ENCODE data around the gene GNL2. TPM values are rescaled to one million over a fixed set of nuclear protein-coding genes. Genes with fewer than 3 reads are reported as not detected.

GNL2 gene
- total and polyA plus RNA-seq, 11 donors: 19.4 to 76.7 (median 25.1) TPM

DNA sequence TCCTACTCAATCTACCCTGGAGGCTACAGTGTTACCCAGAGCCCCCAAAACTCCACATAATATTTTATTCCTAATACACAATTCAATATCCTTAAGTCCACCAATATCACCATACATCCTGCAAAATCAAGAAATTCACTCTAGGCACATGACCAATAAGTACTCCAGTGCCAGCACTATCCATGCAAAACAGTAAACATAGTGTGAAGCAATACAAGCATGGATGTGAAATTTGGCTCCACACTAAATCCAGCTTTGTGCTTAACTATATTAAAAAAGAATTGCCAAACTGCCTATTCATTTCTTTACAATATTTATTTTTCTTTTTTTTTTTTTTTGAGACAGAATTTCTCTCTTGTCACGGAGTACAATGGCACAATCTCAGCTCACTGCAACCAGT lies 78.2 kb downstream of the GNL2 start:
- TF ChIP-seq POLR2A (IDR thresholded peaks at IDR 0.05): no peak
- TF ChIP-seq, protein P1, sequence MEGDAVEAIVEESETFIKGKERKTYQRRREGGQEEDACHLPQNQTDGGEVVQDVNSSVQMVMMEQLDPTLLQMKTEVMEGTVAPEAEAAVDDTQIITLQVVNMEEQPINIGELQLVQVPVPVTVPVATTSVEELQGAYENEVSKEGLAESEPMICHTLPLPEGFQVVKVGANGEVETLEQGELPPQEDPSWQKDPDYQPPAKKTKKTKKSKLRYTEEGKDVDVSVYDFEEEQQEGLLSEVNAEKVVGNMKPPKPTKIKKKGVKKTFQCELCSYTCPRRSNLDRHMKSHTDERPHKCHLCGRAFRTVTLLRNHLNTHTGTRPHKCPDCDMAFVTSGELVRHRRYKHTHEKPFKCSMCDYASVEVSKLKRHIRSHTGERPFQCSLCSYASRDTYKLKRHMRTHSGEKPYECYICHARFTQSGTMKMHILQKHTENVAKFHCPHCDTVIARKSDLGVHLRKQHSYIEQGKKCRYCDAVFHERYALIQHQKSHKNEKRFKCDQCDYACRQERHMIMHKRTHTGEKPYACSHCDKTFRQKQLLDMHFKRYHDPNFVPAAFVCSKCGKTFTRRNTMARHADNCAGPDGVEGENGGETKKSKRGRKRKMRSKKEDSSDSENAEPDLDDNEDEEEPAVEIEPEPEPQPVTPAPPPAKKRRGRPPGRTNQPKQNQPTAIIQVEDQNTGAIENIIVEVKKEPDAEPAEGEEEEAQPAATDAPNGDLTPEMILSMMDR (IDR thresholded peaks at IDR 0.05): no peak
- peaks cover 0 to 21% (median 16%) of the 10 kb centered on the region in 12 donors for H3K4me1 ChIP-seq
- no peaks in the 10 kb centered on the region for H3K27me3 ChIP-seq
- ATAC-seq (no peak), DNase-seq (no peak)
- no peak overlapping the region for H3K4me3 ChIP-seq
- no peak overlapping the region for H3K27ac ChIP-seq
- no peaks in the 10 kb centered on the region for H3K9me3 ChIP-seq
- intact Hi-C loops (cut with DNase I): loop anchor here in 1 of 10 donors (5.0 kb wide), 1 partner anchor 35 kb away; the partner anchor contains the start of gene SNIP1
- peaks cover 0 to 7% (median 5%) of the 10 kb centered on the region in 9 donors for H3K36me3 ChIP-seq
- WGBS, 4 donors: 92 to 100% (median 97%) methylated on average over 1 of the region's 1 CpG

Other genes with a start within 250 kb of the GNL2 start
- 1 to 10 TPM; 1.8 to 8.5 (median 4.5) TPM for gene ZC3H12A, start 121.4 kb downstream of the GNL2 start, total RNA-seq
- gene ZC3H12A, start 121.4 kb downstream of the GNL2 start, polyA plus RNA-seq: 1 to 10 TPM; 2.4 to 6.7 TPM
- 10 to 100 TPM; 28.9 to 51.3 (median 39.6) TPM for gene MEAF6, start 81.2 kb downstream of the GNL2 start, total RNA-seq
- gene MEAF6, start 81.2 kb downstream of the GNL2 start, polyA plus RNA-seq: 10 to 100 TPM; 27.4 to 55.7 TPM
- 10 to 100 TPM in 2 of 9 donors, 1 to 10 TPM in 7; 6.8 to 11.2 (median 9.0) TPM for gene SNIP1, start 41.6 kb downstream of the GNL2 start, total RNA-seq
- 1 to 10 TPM; 3.0 to 6.9 TPM for gene SNIP1, start 41.6 kb downstream of the GNL2 start, polyA plus RNA-seq
- 10 to 100 TPM in 1 of 9 donors, 1 to 10 TPM in 8; 2.0 to 12.5 (median 3.3) TPM for gene DNALI1, start 39.0 kb downstream of the GNL2 start, total RNA-seq
- 1 to 10 TPM; 1.9 to 5.2 TPM for gene DNALI1, start 39.0 kb downstream of the GNL2 start, polyA plus RNA-seq
- 10 to 100 TPM in 1 of 9 donors, not detected in 8; 13.2 TPM for gene RSPO1, start 39.0 kb upstream of the GNL2 start, total RNA-seq
- not detected for gene RSPO1, start 39.0 kb upstream of the GNL2 start, polyA plus RNA-seq
- 1 to 10 TPM in 1 of 9 donors, under 1 TPM in 7, not detected in 1; 0.12 to 5.0 (median 0.36) TPM for gene CDCA8, start 96.6 kb upstream of the GNL2 start, total RNA-seq
- gene CDCA8, start 96.6 kb upstream of the GNL2 start, polyA plus RNA-seq: under 1 TPM; 0.30 to 0.51 TPM
- under 1 TPM in 4 of 9 donors, not detected in 5; 0.05 to 0.60 (median 0.13) TPM for gene EPHA10, start 169.2 kb upstream of the GNL2 start, total RNA-seq
- gene EPHA10, start 169.2 kb upstream of the GNL2 start, polyA plus RNA-seq: under 1 TPM; 0.01 to 0.11 TPM
- gene MANEAL, start 197.9 kb upstream of the GNL2 start, total RNA-seq: 1 to 10 TPM in 5 of 9 donors, under 1 TPM in 4; 0.63 to 2.9 (median 1.1) TPM
- under 1 TPM; 0.53 to 0.97 TPM for gene MANEAL, start 197.9 kb upstream of the GNL2 start, polyA plus RNA-seq
- 10 to 100 TPM; 29.1 to 93.0 (median 44.0) TPM for gene C1orf122, start 211.9 kb upstream of the GNL2 start, total RNA-seq
- 10 to 100 TPM; 37.5 to 60.2 TPM for gene C1orf122, start 211.9 kb upstream of the GNL2 start, polyA plus RNA-seq
- gene YRDC, start 212.3 kb upstream of the GNL2 start, total RNA-seq: 1 to 10 TPM; 4.0 to 8.9 (median 6.1) TPM
- gene YRDC, start 212.3 kb upstream of the GNL2 start, polyA plus RNA-seq: 10 to 100 TPM in 1 of 2 donors, 1 to 10 TPM in 1; 2.8 to 21.3 TPM

All from heart left ventricle (tissue), 16 donors.